Fibroblast of the conjunctiva (primary cell): Measurements from ENCODE around the gene MARK1.

Source experiments
- DNase-seq: peaks from one replicate; pipeline ENCODE4 v3.0.0-alpha.2; 2010; ENCODE audit warnings: low read depth

Gene MARK1

GRCh38 chr1:220527908-220528678 is at the start of gene MARK1:
MARK1 (plus strand) TSS chr1:220528136; CDS start chr1:220528823, 687 bp downstream.
- peak; percentile 24 for DNase-seq

- DNase-seq: no peak
Measured at GRCh38 chr1:220483700-220484099, 44.2 kb upstream of the MARK1 start.

- DNase-seq: no peak
Measured at GRCh38 chr1:220484135-220484534, 43.8 kb upstream of the MARK1 start.

- no peak for DNase-seq
Measured at GRCh38 chr1:220485131-220485530, 42.8 kb upstream of the MARK1 start.

GRCh38 chr1:220485791-220486190 is 42.1 kb upstream of the MARK1 start:
- DNase-seq: no peak

- peak; percentile 3 for DNase-seq
Measured at GRCh38 chr1:220487297-220487820, 40.6 kb upstream of the MARK1 start.

- no peak for DNase-seq
Measured at GRCh38 chr1:220491891-220492290, 36.0 kb upstream of the MARK1 start.

- DNase-seq: no peak
Measured at GRCh38 chr1:220497220-220497947, 30.6 kb upstream of the MARK1 start.

GRCh38 chr1:220498188-220498587 is 29.7 kb upstream of the MARK1 start:
- no peak for DNase-seq

GRCh38 chr1:220500372-220500771 is 27.6 kb upstream of the MARK1 start:
- DNase-seq: no peak

- no peak for DNase-seq
Measured at GRCh38 chr1:220504329-220504728, 23.6 kb upstream of the MARK1 start.

GRCh38 chr1:220507085-220507484 is 20.9 kb upstream of the MARK1 start:
- DNase-seq: no peak

- DNase-seq: no peak
Measured at GRCh38 chr1:220511179-220511578, 16.8 kb upstream of the MARK1 start.

GRCh38 chr1:220511785-220512184 is 16.2 kb upstream of the MARK1 start:
- no peak for DNase-seq

GRCh38 chr1:220513834-220514233 is 14.1 kb upstream of the MARK1 start:
- DNase-seq: no peak

GRCh38 chr1:220514256-220514655 is 13.7 kb upstream of the MARK1 start:
- no peak for DNase-seq

GRCh38 chr1:220516014-220516721 is 11.8 kb upstream of the MARK1 start:
- DNase-seq: no peak

GRCh38 chr1:220516722-220517042 is 11.3 kb upstream of the MARK1 start:
- no peak for DNase-seq

GRCh38 chr1:220521778-220522177 is 6.2 kb upstream of the MARK1 start:
- no peak for DNase-seq

GRCh38 chr1:220526294-220526693 is 1.6 kb upstream of the MARK1 start:
- no peak for DNase-seq

- no peak for DNase-seq
Measured at GRCh38 chr1:220527279-220527907, 543 bp upstream of the MARK1 start.
